HG03571 (cell line): Measurements from ENCODE around the gene ZNF37A.
"Not testable (repeated sequence)": the region's sequence is repeated elsewhere in the genome, so short reads cannot be mapped to it uniquely, and the experiment has no call there.

ENCODE experiments used
- ATAC-seq: cut with Tn5 transposase; IDR thresholded peaks from one replicate; pipeline ENCODE4 v1.9.1; 2021; ENCODE audit not compliant: unreplicated experiment

The ZNF37A gene

GRCh38 chr10:38147686-38148085 lies 53.5 kb downstream of the ZNF37A start:
- ATAC-seq = no peak

DNA sequence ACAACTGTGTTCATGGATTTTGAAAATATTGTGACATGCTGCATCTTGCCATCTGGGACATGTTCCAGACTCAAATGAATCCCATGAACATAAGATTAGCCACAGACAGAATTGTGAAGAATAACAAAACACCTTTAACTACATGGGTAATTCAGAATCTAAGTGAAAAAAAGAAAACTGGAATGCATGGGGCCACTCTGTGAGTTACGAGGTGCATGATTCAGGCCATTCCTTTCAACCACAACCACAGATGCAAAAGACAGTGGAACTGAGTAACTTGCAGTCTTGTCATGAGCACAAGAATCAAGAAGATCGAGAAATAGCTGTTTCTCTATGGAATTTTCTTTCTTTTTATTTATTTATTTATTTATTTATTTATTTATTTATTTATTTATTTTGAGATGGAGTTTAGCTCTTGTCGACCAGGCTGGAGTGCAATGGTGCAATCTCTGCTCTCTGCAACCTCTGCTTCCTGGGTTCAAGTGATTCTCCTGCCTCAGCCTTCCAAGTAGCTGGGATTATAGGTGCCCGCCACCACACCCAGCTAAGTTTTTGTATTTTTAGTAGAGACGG lies 56.8 kb downstream of the ZNF37A start:
- ATAC-seq = not testable (repeated sequence)

- ATAC-seq = no peak
Measured at GRCh38 chr10:38156416-38157269, 62.5 kb downstream of the ZNF37A start.

DNA sequence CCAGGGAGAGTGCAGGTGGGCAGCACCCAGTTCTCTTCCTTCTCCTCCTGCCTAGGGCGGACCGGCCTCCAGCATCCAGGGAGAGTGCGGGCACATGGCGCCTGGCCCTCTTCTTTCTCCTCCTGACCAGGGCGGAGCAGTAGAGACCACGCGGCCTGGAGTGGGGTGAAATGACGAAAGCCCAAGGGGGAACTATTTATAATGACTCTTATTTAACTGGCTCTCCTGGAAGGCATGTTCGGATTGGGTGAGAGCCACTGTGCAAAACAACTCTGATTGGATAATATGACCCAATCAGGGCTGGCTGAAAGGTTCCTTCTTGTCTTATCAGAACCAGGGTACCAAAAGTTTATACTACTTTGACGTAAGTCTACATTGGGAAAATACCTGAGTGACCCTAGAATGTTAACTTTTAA lies 63.1 kb downstream of the ZNF37A start:
- no peak for ATAC-seq

GRCh38 chr10:38159004-38159403 lies 64.9 kb downstream of the ZNF37A start:
- no peak for ATAC-seq

DNA sequence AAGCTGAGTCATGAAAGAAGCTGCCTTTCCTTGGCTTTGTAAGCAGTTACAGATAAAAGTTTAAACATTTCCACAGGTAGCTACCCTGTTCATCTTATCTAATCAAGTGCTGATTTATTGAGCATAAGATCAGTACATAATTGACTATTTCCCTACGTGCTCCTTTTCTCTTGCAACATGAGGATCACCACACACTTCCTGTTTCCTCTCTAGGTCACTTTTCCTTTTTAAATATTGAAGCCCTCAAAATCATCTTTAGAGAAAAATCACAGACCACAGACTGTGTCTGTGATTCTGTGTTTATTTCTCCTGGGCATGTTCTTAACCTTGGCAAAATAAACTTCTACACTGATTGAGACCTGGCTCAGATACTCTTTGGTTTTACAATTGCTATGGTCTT lies 69.5 kb downstream of the ZNF37A start:
- no peak for ATAC-seq

- ATAC-seq = no peak
Measured at GRCh38 chr10:38174336-38174735, 80.2 kb downstream of the ZNF37A start.

- ATAC-seq = no peak
Measured at GRCh38 chr10:38184477-38184876, 90.3 kb downstream of the ZNF37A start.
